Amniotic stem cell (primary cell): ENCODE data around the gene MYBPHL.

Experiments used
- DNase-seq: peaks from one replicate; lab custom pipeline; 2025; lab: John Stamatoyannopoulos, UW

Gene MYBPHL

DNA sequence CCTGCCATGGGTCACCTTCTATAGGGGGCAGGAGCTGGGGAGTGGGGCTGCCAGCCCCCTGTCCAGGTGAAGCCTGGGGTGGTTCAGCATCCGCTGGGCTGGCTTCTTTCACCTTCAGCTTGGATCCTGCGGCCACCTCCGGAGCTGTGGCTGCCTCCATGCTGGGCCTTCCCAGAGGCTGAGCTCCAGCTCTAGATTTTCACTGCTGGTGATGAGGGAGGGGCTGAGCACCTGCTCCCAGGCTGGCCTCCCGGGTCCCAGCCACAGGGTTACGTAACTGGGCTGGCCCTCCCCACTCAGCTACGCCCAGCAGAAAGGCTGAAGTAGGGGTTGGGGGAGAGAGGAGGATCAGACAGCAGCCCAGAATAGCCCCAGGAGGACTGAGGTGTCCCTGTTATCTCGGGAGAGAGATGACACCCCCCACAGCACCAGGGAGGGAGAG is at the start of gene MYBPHL:
Gene MYBPHL (minus strand): TSS at position 180 of the 442 bp plus-strand sequence. CDS start 20 bp downstream, at position 160.
- DNase-seq = no peak

DNA sequence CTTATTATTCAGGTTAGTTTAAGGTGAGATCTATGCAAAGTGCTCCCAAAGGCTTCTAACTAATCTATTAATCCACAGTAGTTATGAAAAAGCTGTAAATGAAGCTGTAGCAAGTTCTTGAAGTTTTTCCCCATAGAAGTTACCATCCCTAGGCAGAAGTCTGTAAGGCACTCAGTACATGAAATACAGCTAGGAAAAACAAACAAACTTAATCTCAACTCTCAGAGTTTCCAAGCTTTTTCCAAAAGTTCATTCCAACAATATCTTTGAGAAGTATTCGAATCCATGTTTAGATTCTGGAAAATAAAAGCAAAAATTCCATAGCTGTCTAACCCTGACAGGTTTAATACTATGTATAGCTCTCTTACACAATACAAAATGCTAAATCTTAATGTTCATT is 49.7 kb upstream of the MYBPHL start:
- no peak for DNase-seq

GRCh38 chr1:109354929-109355328 is 48.1 kb upstream of the MYBPHL start:
- DNase-seq = no peak

DNA sequence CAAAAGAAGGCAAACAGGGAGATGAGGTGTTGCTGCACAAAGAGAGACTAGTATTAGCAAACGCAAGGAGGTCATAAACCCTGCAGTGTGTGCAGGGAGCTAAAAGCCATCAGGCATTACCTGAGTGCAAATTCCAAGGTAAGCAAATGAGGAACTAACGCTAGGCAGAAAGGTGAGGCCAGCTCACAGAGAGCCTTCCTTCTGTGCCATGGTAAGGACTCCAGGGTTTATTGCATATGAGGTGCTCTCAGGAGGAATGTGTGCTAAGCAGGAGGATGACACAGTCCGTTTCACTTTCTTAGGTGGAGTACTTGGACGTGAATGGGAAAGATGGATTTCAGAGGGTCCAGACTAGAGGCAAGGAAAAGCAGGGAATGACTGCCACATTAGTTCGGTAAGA is 44.6 kb upstream of the MYBPHL start:
- no peak for DNase-seq

DNA sequence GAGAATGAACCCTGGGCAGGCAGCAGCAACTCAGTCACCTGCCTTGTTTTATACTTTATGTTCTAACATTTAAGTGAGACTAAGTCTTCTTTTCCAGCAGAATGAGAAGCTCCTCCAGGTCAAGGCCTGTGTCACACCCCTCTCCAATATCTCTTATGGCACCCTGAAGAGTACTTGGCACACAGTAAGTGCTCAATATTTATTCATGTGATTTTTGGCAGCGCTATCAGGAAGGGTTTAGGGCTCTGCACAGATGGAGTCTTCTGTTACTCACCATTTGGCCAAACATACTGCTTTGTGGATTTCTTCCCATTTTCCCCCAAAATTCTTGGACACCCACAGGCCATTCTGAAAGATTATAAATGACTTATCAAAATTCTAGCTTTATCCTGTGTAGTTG is 43.8 kb upstream of the MYBPHL start:
- no peak for DNase-seq

- no peak for DNase-seq
These were observed 43.4 kb upstream of the MYBPHL start for GRCh38 chr1:109350182-109350581.

DNA sequence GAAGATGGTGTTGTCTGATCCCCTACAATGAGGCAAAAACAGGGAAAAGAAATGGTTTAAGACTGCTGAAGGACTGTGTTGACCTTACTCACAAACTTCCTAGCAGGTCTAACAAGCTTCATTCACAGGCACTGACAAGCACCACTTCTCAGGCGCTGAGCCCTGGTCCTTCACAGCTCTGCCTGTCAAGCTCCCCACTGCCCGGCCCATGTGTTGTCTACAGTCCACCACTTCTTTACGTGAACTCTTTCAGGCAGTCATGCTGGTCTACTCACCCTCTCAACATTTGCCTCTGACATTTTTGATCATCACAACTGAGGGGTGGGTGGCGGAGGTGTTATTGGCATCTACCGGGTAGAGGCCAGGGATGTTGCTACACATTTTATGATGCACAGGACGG is 40.7 kb upstream of the MYBPHL start:
- no peak for DNase-seq

DNA sequence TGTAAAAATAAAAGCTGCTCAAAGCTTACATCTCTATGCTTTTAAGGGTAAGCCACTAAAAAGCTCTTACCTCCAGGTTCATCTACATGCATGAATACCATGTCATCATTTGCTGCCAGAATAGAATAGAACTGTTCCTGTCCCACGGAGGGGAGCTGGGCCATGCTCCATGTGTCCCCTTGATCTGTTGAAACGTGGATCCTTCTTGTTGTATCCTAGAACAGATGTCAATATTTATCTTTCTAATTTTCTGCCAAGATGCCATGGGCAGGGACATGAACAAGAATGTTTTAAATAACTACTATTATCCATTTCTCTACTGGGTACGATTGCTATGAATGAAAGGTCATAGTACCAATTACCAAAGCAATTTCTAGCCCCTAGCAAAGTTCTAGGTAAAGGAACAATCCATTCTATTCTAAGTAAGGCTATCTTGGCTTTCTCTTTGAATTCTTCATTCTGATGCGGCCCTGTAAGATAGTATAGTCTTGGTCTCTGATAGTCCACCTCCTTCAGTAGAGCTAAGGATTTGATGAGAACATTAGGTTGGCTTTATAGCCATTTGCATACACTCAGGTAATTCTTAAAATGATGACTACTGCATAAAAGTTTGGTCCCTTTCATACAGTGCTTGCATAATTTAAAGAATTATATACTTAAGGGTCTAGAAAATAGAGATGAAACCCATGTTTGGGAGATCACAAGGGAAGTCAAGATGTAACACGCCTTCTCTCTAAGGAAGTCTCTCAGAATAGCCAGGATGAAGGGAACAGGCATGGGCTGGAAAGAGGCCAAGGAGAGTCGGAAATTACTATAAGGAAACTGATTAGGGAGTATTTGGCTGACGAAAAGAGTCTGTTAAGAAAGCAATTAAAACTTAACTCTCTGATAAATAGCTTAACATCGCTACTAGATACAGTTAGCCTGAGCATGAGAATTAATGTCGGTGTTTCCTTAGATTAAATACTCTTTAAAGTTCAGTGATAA is 35.4 kb upstream of the MYBPHL start:
- DNase-seq = no peak

GRCh38 chr1:109338608-109339007 is 31.8 kb upstream of the MYBPHL start:
- DNase-seq = no peak

DNA sequence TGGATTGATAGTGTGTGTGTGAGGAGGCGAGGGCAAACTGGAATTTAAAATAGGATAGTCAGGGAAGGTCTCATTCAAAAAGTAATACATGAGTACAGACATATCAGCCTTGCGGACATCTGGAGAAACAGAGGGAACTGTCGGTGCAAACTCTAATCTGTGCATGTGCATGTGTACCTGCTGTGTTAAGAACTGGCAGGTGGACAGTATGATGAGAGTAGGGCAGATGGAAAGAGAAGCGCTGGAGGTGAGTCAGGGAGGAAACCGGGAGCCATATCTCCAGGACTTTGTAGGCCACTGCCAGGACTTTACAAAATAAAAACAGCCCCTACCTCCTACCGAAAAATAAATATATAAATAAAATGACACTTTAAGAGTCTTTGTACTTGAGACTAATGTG is 31.3 kb upstream of the MYBPHL start:
- DNase-seq = no peak

DNA sequence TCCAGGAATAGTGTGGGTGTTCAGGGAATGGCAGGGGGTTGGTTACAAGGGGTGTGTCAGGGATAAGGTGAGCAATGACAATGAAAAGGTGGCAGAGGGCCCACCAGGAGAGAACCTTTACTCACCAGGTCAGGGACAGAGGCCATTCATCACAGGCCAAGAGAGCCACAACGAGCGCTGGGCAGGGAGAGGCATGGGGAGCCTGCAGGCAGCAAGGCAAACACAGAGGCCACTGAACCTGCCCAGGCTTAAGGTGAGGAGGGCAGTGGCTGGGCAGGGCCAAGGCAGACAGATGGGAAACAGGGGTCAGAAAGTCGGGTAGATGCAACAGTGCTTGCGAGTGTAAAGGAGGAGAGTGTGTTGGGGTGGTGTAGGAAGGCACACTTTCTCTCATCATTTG is 28.3 kb upstream of the MYBPHL start:
- no peak for DNase-seq

GRCh38 chr1:109331113-109331512 is 24.3 kb upstream of the MYBPHL start:
- no peak for DNase-seq

GRCh38 chr1:109327285-109327684 is 20.5 kb upstream of the MYBPHL start:
- no peak for DNase-seq

DNA sequence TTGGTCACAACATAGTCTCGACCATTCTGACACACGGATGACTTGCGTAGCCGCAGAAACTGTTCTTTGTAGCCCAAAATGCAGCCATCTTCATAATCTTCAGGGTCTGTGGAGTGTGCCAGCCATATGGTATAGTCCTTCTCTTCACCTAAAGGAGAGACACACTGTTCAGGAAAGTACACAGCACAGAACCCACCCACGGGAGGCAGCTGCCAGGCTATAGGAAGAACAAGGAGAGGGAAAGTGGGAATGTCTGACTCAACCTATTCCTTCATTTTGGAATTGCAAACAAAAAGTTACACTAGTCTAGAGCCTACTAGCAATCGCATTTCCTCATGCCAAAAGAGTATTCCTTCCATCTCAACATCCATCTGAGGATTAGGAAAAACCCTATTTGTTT is 16.2 kb upstream of the MYBPHL start:
- no peak for DNase-seq

GRCh38 chr1:109319114-109319513 is 12.3 kb upstream of the MYBPHL start:
- DNase-seq = no peak

DNA sequence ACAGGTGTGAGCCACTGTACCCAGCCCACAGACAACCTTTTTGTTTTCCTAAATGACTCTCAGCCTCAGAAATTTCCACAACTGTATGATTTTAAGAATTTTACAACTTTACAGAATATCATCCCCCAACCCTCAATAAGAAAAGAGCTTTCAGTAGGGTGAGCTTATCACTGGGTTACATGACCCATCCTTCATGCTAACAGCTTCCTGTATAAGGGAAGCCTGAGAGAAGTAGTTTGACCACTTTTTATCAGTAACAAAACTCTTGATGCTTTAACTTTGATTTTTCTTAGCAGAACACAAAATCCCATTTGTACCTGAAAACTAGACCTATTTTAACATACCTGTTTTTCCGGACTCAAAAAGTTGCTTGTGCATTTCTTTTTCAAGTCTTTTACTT is 9.7 kb upstream of the MYBPHL start:
- no peak for DNase-seq

DNA sequence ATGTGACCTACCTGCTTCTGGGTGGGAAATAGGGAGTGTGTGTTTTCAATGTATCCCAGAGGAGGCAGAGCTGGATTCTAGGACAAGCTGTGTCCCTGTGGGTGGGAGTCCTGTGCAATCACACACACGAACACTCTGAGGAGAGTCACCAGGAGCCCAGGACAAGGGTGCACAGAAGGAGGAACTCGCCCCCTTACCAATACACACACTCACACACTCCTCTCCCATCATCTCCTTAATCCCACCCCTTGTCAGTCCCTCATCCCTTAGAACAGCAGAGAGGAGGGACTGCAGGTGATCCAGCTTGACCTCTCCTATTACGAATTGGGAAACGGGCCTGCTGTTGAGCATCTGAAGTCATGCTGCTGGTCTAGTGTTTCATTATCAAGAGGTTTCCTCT is 8.5 kb upstream of the MYBPHL start:
- DNase-seq = no peak

DNA sequence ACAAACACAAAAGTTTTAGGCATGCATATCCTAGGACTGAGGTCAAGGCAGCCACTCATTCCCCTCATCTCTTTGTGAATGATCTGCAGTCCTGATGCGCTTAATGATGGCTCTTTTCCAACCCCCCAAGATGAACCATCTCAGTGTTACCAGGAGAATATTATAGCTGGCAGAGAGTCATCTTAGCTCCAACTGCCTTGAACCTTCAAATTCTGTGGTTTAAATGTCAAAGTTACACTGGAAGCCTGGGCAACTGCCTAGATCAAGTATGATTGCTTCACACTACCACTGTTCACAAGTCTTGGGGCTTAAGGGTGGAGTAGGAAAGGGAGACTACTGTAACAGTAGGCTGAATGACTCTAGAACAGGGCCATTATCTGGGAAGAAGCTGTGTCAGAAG is 8.0 kb upstream of the MYBPHL start:
- no peak for DNase-seq

- no peak for DNase-seq
These were observed 6.4 kb upstream of the MYBPHL start for GRCh38 chr1:109312978-109313775.

GRCh38 chr1:109312246-109312645 is 5.4 kb upstream of the MYBPHL start:
- DNase-seq = no peak

DNA sequence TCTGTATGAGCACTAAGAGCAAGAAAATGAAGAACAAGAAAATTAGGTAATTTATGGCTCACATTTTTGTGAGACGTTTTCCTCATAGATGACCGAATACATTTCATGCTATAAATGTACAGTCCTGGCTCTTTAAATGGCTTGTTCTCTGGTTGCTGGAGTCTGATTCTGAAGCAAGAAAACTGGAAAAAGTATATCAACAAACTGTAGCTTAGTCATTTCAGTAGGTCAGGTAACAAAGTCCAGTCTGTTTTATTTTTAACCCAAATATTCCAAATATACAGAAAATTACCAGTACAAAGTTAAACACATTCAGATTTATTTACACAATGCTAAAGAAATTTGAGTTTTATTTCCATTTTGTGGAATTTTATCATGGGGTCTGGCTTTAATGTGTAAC is 2.5 kb upstream of the MYBPHL start:
- no peak for DNase-seq

- DNase-seq = no peak
These were observed 637 bp upstream of the MYBPHL start for GRCh38 chr1:109307274-109308021.
